AG04450 (cell line): ENCODE data around the gene SEH1L. TPM values are rescaled to one million over a fixed set of nuclear protein-coding genes. Genes with fewer than 3 reads are reported as not detected.

Experiments used
- CTCF ChIA-PET: fragments of 300-600, 350-600 bp; formaldehyde crosslinking; extraction: SDS; loops from one replicate; lab custom pipeline; 2022; ENCODE audit warnings: antibody characterized with exemption, inconsistent platforms; lab: Charles Lee
- POLR2A ChIA-PET: fragments of 350-600 bp; formaldehyde crosslinking; extraction: SDS; loops from one replicate; lab custom pipeline; 2021; ENCODE audit warnings: antibody characterized with exemption, inconsistent platforms; lab: Yijun Ruan, JAX
- DNase-seq: peaks from one replicate; pipeline ENCODE4 v3.0.0-alpha.2; 2011; ENCODE audit warnings: low read depth, low spot score
- H3K27ac ChIP-seq: one replicate; pipeline ENCODE4 v1.5.1; 2012; ENCODE audit warnings: low read depth, low read length, control low read depth
- H3K27me3 ChIP-seq: one replicate; pipeline ENCODE4 v1.6.0; 2012; ENCODE audit warnings: low read length; ENCODE audit not compliant: control insufficient read depth, insufficient read depth
- H3K4me3 ChIP-seq: 2 replicates; pipeline ENCODE4 v1.5.1; 2011; ENCODE audit warnings: mild to moderate bottlenecking, low read depth, low read length, control low read depth
- H3K9me3 ChIP-seq: 2 replicates; pipeline ENCODE4 v1.5.1; 2012; ENCODE audit warnings: low read length; ENCODE audit not compliant: control insufficient read depth, insufficient read depth
- polyA plus RNA-seq: library from polyadenylated mRNA; depleted of rRNA; stranded (reverse); fragments of >200 nt; gene quantifications from 2 replicates; pipeline ENCODE4 v1.2.3, GENCODE V29; 2011
- TF ChIP-seq, protein P1 (sequence below): IDR thresholded peaks from 2 replicates; pipeline ENCODE4 v1.5.1; 2011; ENCODE audit warnings: low read depth, low read length, control low read depth, inconsistent platforms

SEH1L gene
- polyA plus RNA-seq, 1 experiment, result 54.6 TPM

DNA sequence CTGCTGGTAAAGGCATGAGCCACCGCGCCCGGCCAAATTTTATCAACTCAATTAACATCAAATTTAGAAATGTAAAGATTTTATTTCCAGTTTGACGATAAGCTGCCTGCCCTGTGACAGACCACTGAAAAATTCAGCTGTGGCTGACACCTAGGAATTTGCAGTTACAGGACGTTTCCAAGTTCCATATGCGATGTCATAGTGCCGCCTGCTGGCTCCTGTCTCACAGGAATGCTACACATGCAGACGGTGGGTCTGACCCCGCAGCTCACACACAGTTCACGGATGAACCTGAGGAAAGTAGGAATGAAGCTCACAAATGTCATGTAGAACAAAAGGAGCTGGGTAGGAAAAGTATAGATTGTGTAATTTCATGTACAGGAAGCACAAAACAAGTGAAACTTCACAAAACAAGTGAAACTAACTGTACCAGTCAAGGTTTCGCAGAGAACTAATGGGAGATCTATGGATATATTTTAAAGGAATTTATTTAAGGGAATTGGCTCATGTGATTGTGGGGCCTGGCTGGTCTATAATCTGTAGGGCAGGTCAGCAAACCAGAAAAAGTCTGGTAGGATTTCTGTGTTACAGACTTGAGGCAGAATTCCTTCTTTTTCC is 13.2 kb upstream of the SEH1L start:
- DNase-seq, result peak; percentile 63
- Histone ChIP-seq H3K27ac (no peak overlapping the region), H3K4me3 (no peak overlapping the region), H3K27me3 (no peaks in the 10 kb centered on the region), H3K9me3 (no peaks in the 10 kb centered on the region)
- CTCF ChIA-PET, result interaction anchor here (0.6 to 4.7 kb wide), 37 partner anchors 8 to 558 kb away, joined by 3 to 232 read pairs (median 4); partner anchors contain the start of genes AFG3L2 and PSMG2
- POLR2A ChIA-PET, result interaction anchor here (1.0 to 1.3 kb wide), 2 partner anchors 51 to 204 kb away, joined by 4 to 6 read pairs; no protein-coding TSS in a partner anchor
- TF ChIP-seq, protein P1, sequence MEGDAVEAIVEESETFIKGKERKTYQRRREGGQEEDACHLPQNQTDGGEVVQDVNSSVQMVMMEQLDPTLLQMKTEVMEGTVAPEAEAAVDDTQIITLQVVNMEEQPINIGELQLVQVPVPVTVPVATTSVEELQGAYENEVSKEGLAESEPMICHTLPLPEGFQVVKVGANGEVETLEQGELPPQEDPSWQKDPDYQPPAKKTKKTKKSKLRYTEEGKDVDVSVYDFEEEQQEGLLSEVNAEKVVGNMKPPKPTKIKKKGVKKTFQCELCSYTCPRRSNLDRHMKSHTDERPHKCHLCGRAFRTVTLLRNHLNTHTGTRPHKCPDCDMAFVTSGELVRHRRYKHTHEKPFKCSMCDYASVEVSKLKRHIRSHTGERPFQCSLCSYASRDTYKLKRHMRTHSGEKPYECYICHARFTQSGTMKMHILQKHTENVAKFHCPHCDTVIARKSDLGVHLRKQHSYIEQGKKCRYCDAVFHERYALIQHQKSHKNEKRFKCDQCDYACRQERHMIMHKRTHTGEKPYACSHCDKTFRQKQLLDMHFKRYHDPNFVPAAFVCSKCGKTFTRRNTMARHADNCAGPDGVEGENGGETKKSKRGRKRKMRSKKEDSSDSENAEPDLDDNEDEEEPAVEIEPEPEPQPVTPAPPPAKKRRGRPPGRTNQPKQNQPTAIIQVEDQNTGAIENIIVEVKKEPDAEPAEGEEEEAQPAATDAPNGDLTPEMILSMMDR, result peak; percentile 97

DNA sequence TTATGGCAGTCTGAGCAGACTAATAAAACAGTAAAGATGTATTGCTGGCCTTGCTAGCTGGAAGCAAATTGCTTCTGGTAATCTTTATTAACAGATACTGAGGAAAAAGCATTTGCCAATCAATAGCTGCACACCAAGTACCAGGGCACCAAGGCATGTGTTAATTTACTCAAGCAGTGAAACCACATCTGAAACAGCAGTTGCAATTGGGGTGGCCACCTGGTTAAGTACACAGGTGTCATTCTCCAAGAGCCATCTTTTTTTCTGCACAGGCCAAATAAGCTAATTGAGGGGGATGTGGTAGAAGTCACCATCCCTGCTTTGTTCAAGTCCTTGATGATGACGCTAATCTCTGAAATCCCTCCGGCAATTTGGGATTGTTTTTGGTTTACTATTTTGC is 8.6 kb upstream of the SEH1L start:
- DNase-seq, result no peak
- ChIA-PET CTCF (interaction anchor here (1.4 kb wide), 1 partner anchor 195 kb away, joined by 5 read pairs; no protein-coding TSS in a partner anchor), POLR2A (no interaction called here)
- Histone ChIP-seq H3K4me3 (no peak overlapping the region), H3K27me3 (peaks cover 4% of the 10 kb centered on the region), H3K27ac (no peak overlapping the region), H3K9me3 (no peaks in the 10 kb centered on the region)
- TF ChIP-seq, protein P1, result no peak

DNA sequence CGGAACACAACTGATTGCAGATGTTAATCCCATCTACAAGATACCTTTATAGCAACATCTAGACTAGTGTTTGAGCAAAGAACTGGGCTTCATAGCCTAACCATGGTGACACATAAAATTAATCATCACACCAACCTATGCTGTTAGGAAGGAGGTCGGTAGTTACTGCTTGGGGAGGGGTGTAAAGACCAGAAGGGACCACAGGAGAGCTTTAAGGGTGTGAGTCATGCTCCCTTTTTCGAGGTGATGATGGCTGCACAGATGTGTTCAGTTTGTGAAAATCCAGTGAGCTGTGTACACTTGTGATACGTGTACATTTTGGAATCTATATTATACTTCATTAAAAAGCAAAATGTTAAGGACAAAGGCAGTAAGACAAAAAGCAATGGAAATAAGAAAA is 4.6 kb upstream of the SEH1L start:
- H3K27me3 ChIP-seq, result peaks cover 4% of the 10 kb centered on the region
- H3K27ac ChIP-seq, result no peak overlapping the region
- ChIA-PET POLR2A (interaction anchor here (0.5 kb wide), 1 partner anchor 60 kb away, joined by 5 read pairs; no protein-coding TSS in a partner anchor), CTCF (interaction anchor here (1.1 to 5.3 kb wide), 4 partner anchors 9 to 217 kb away, joined by 5 to 39 read pairs (median 6); no protein-coding TSS in a partner anchor)
- H3K4me3 ChIP-seq, result no peak overlapping the region
- no peaks in the 10 kb centered on the region; the same call in 1 of the 2 replicates for H3K9me3 ChIP-seq
- no peak for DNase-seq
- TF ChIP-seq, protein P1, result no peak

DNA sequence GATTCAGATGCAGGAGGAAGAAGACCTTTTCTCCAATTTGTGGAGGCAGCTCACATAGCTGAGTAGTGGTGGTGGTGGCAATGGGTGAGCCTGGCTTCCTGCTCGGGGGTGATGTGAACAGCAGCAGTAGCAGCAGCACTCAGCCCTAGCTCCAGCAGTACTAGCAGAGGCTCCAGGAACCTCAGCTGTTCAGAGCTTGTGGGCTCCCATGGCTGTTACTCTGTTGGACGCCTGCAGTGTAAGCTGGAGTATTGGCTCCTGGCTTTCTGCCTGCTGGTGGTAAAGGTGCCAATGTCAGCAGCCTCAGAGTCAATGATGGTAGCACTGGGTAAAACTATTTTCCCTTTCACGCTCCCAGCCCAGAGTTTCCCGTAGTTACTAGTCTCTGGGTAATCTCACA is 3.1 kb upstream of the SEH1L start:
- TF ChIP-seq, protein P1, result no peak
- DNase-seq, result no peak
- CTCF ChIA-PET, result interaction anchor here (0.9 to 5.3 kb wide), 5 partner anchors 10 to 218 kb away, joined by 3 to 39 read pairs (median 5); no protein-coding TSS in a partner anchor
- Histone ChIP-seq H3K27me3 (peaks cover 4% of the 10 kb centered on the region), H3K4me3 (no peak overlapping the region), H3K27ac (no peak overlapping the region), H3K9me3 (peaks cover 7% of the 10 kb centered on the region; the same call in 1 of the 2 replicates)
- POLR2A ChIA-PET, result no interaction called here
